Melanocyte of skin (primary cell): Measurements from ENCODE around the gene FUZ. TPM values are rescaled to one million over a fixed set of nuclear protein-coding genes. Genes with fewer than 3 reads are reported as not detected.

Experiments used
- small RNA-seq, 2 donors: library from RNA; depleted of rRNA; stranded (forward); fragments of <200 nt; gene quantifications; one replicate each; pipeline ENCODE3, GENCODE V24; 2012
- total RNA-seq, 2 donors: library from RNA; depleted of rRNA; stranded (reverse); fragments of >200 nt; gene quantifications; 2 replicates each; pipeline ENCODE4 v1.2.3, GENCODE V29; 2012

Gene FUZ, protein sequence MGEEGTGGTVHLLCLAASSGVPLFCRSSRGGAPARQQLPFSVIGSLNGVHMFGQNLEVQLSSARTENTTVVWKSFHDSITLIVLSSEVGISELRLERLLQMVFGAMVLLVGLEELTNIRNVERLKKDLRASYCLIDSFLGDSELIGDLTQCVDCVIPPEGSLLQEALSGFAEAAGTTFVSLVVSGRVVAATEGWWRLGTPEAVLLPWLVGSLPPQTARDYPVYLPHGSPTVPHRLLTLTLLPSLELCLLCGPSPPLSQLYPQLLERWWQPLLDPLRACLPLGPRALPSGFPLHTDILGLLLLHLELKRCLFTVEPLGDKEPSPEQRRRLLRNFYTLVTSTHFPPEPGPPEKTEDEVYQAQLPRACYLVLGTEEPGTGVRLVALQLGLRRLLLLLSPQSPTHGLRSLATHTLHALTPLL
- total RNA-seq: 10 to 100 TPM; 21.7 to 28.3 TPM

DNA sequence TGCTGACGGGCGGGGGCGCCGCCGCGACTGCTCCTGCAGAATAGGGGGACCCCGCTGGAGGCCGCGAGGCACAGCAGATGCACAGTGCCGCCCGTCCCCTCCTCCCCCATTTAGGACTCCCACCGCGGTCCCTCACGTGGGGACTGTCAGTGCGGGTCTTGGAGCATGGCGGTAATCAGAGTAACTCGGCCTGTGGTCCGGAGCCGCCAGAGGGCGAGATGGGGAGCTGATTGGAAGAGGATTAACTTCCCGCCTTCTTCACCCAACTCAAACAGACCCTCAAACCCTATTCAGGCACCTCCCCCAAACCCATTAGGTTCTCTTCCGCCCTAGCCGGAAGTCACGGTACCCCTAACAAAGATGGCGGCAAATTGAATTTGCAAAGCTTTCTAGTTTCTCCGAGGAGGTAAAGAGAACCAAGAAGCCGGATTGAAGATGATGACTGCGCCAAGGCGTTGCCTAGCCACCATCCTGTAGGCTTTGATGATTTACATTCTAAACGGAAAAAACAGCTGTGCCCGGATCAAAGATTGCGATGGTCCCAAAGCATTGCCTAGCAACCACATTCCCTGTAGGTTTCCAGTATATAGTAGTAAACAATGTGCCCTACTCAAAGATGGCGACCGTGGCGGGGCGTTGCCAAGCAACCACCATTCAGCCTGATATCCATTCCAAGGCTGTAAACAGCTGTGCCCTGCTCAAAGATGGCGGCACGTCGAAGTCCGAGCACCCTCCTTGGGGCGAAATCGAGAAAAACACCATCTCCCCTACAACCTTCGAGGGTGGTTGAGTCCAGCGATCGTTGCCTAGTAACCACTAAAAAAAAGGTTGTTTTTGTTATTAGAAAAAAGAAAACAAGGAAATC is at the start of gene FUZ:
Gene FUZ (minus strand): TSS at position 296 of the 865 bp plus-strand sequence. CDS start 186 bp downstream, at position 110.

DNA sequence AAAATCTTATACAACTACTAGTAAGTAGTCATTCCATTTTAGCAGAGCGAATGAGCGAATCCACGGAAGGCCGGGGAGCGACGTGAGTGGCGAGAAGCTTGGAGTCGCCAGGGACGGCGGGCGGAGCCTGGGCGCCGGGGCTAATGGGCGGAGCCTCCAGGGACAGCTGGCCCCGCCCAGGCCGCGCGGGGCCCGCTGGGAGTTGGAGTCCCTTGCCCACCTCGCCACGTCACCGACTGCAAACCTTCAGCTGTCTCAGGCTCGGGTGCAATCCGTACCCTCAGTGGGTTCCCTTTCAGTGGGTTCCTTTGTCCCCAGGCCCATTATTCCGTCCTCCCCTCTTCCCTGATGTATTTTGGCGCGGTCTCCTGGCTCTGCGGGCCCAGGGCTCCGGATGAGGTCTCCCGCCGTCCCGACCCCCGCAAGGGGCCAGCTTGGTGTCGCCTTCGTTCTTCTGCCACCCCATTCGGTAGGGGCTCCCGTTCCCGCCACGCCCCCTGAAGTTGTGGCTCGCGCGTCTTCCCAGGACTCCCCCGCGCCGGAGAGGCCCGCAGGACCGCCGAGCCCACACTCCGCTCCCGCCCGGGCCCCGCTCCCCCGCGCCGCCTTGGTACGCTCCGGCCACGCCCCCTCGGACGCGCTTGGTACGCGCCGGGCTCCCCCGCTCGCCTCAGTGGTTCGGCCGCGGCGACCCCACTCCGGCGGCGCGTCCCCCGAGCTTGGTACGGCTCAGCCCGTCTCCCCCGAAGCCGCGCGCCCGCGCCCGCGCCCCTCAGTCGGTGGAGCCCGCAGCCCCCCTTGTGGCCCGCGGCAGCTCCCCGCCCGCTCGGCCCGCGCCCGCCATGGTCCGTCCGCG is 37.6 kb upstream of the FUZ start, which contains the start of gene PTOV1:
Gene PTOV1 (plus strand): TSS at position 673 of the 856 bp plus-strand sequence.

DNA sequence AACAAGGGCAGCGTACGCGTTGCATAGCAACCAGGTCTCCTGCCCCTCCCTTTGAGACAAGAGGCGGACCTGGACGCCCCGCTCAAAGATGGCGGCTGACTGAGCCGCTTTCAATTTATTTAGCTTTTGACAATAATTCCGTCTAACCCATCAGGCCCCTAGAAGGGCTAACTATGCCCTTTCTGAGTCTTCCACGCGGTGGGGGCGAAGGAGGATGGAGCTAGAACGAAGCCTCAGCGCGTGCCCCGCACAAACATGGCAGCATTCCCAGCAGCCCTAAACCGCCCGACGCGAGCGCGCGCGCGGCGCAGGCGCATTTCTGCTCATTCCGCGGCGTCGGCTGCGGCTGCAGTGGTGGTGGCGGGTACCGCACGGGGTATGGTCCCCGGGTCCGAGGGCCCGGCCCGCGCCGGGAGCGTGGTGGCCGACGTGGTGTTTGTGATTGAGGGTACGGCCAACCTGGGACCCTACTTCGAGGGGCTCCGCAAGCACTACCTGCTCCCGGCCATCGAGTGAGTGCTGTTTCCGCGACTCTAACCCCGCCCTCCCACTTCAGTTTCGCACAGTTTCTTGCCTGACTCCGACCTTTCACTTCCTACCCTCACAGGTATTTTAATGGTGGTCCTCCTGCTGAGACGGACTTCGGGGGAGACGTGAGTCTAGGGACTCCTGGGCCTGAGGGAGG is 5.0 kb upstream of the FUZ start, which contains the start of gene MED25:
Gene MED25 (plus strand): TSS at position 326 of the 685 bp plus-strand sequence. CDS start 53 bp downstream, at position 379.

DNA sequence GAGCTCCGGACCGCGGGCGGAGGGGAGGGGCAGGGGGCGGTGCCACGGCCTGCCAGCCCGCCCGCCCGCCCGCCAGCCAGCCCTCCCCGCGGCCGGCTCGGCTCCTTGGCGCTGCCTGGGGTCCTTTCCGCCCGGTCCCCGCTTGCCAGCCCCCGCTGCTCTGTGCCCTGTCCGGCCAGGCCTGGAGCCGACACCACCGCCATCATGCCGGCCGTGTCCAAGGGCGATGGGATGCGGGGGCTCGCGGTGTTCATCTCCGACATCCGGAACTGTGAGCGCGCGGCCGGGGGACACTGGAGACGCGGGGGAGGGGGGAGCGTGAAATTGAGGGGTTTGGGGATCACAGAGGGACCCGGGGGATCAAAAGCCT is 46.2 kb downstream of the FUZ start, which contains the start of gene AP2A1:
Gene AP2A1 (plus strand): TSS at position 72 of the 370 bp plus-strand sequence. CDS start 133 bp downstream, at position 205.

DNA sequence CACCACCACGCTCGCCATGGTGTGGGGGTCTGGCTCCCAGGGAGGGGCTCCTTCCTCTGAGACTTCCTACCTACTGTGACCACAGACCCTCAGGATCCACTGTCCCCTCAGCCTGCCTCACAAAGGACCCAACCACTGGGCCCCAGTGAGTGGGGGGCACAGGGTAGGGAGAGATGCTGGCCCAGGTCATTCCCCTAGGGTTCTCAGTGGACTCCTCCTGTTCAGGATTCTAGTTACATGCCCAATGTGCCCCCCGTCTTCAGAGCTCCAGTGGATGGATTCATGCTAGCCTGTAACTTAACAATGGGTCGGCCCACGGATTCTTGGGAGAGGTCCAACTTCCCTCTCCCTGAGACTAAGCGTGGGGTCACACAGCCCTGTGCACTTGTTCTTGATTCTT is 49.9 kb downstream of the FUZ start, which contains the start of gene TSKS:
Gene TSKS (minus strand): TSS at position 77 of the 400 bp plus-strand sequence. CDS start 59 bp downstream, at position 18.

Small RNAs within 50 kb of the gene (small RNA-seq; reads per million reads assigned to genes)
- gene MIR4749: 0 reads per million in 2 donors
- gene MIR6799: 0 to 0.17 reads per million in 2 donors
- 3.1 to 4.5 reads per million in 2 donors for gene RNU6-841P

Other genes starting within 250 kb of the FUZ start
- 100 to 1,000 TPM in 1 of 2 donors, 10 to 100 TPM in 1; 65.4 to 120 TPM for gene NOSIP, start 232.7 kb downstream of the FUZ start, total RNA-seq
- gene PRRG2, start 232.0 kb downstream of the FUZ start, total RNA-seq: under 1 TPM; 0.34 to 1.00 TPM
- gene PRR12, start 222.1 kb downstream of the FUZ start, total RNA-seq: 1 to 10 TPM; 3.4 to 4.7 TPM
- 10 to 100 TPM; 11.0 to 11.3 TPM for gene RRAS, start 173.1 kb downstream of the FUZ start, total RNA-seq
- gene SCAF1, start 171.1 kb downstream of the FUZ start, total RNA-seq: 10 to 100 TPM; 18.6 to 19.3 TPM
- gene IRF3, start 147.4 kb downstream of the FUZ start, total RNA-seq: 10 to 100 TPM; 24.8 to 55.6 TPM
- 10 to 100 TPM in 1 of 2 donors, 1 to 10 TPM in 1; 3.1 to 14.0 TPM for gene BCL2L12, start 147.4 kb downstream of the FUZ start, total RNA-seq
- gene PRMT1, start 136.0 kb downstream of the FUZ start, total RNA-seq: 100 to 1,000 TPM; 195 to 414 TPM
- under 1 TPM; 0.34 to 1.00 TPM for gene ADM5, start 123.7 kb downstream of the FUZ start, total RNA-seq
- 1 to 10 TPM; 2.7 to 4.8 TPM for gene CPT1C, start 122.2 kb downstream of the FUZ start, total RNA-seq
- gene TSKS, start 50.0 kb downstream of the FUZ start, total RNA-seq: not detected
- 10 to 100 TPM; 65.7 to 71.6 TPM for gene AP2A1, start 46.3 kb downstream of the FUZ start, total RNA-seq
- 10 to 100 TPM; 16.9 to 19.0 TPM for gene MED25, start 5.0 kb upstream of the FUZ start, total RNA-seq
- 10 to 100 TPM; 37.3 to 44.0 TPM for gene PTOV1, start 37.9 kb upstream of the FUZ start, total RNA-seq
- 10 to 100 TPM; 44.3 to 45.1 TPM for gene PNKP, start 54.3 kb upstream of the FUZ start, total RNA-seq
- gene AKT1S1, start 64.1 kb upstream of the FUZ start, total RNA-seq: 1 to 10 TPM; 8.3 to 10.0 TPM
- gene TBC1D17, start 64.4 kb upstream of the FUZ start, total RNA-seq: 10 to 100 TPM; 11.0 to 18.6 TPM
- gene IL4I1, start 83.6 kb upstream of the FUZ start, total RNA-seq: under 1 TPM; under 0.01 to 1.00 TPM
- gene ATF5, start 115.9 kb upstream of the FUZ start, total RNA-seq: 1 to 10 TPM; 6.7 to 8.6 TPM
- 10 to 100 TPM; 37.5 to 65.3 TPM for gene NUP62, start 116.2 kb upstream of the FUZ start, total RNA-seq
- gene SIGLEC11, start 147.9 kb upstream of the FUZ start, total RNA-seq: not detected
- gene VRK3, start 212.1 kb upstream of the FUZ start, total RNA-seq: 10 to 100 TPM; 29.3 to 37.5 TPM
- 1 to 10 TPM; 5.5 to 8.7 TPM for gene ZNF473, start 212.7 kb upstream of the FUZ start, total RNA-seq